ENCODE measurements around the gene SLC25A29. TPM values are rescaled to one million over a fixed set of nuclear protein-coding genes. Genes with fewer than 3 reads are reported as not detected.
"Not testable (repeated sequence)": the region's sequence is repeated elsewhere in the genome, so short reads cannot be mapped to it uniquely, and the experiment has no call there.

Gene SLC25A29
- total and polyA plus RNA-seq, 8 donors = 56.0 to 105 (median 80.5) TPM

- Histone ChIP-seq H3K9me3 (no peaks in the 10 kb centered on the region), H3K36me3 (no peaks in the 10 kb centered on the region), H3K4me3 (no peak overlapping the region), H3K27me3 (no peaks in the 10 kb centered on the region), H3K27ac (no peak overlapping the region), H3K4me1 (peaks cover 12 to 27% of the 10 kb centered on the region in 2 donors)
- no peak for TF ChIP-seq CTCF (IDR thresholded peaks at IDR 0.05)
- intact Hi-C loops (cut with DNase I) = no loop called here
- no peak for DNase-seq
- ATAC-seq = no peak
Observed at GRCh38 chr14:100317389-100317788, 11.1 kb upstream of the SLC25A29 start.

- ATAC-seq = no peak
- Histone ChIP-seq H3K4me1 (peaks cover 12 to 34% of the 10 kb centered on the region in 2 donors), H3K27ac (no peak overlapping the region), H3K4me3 (no peak overlapping the region), H3K36me3 (no peaks in the 10 kb centered on the region), H3K9me3 (no peaks in the 10 kb centered on the region), H3K27me3 (no peaks in the 10 kb centered on the region)
- TF ChIP-seq CTCF (IDR thresholded peaks at IDR 0.05) = no peak
- DNase-seq = no peak
- intact Hi-C loops (cut with DNase I) = no loop called here
Observed at GRCh38 chr14:100314724-100315123, 8.5 kb upstream of the SLC25A29 start.

DNA sequence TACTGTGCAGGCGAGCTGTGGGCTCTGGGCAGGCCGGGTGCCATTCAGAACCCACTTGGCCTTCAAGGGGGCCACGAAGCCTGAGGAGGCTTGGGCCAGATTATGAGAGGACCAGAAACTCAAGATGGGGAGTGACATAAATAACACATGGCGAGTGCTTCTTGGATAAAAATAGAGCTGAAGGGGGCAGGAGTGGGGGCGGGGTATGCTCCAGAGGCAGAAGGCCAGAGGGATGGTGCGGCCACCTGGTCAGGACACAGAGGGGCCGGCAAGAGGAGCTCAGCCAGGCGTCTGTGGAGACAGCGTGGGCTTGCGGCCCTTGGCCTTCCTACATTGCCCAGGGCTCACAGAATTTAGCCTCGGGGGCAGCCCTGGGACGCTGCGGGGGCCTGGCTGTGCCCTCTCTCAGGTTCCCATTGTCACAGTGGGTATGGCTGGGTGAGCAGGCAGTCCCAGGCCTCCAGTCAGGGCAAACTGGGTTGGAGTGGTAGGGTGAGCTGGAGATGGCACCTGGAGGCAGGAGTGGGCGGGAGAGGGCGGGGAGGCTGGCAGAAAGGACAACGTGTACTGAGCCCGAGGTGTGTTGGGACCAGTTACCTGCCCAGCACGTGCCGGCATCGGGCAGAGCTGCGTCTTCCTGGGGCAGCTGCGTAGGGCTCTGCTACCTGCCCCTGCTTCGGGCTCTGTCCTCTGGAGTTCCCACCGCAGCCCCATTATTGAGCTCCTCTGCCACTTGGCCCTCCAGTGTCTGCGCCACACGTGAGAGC is 7.4 kb upstream of the SLC25A29 start:
- Histone ChIP-seq H3K27ac (no peak overlapping the region), H3K4me1 (peaks cover 12 to 42% of the 10 kb centered on the region in 2 donors), H3K9me3 (no peaks in the 10 kb centered on the region), H3K36me3 (no peaks in the 10 kb centered on the region), H3K4me3 (no peak overlapping the region), H3K27me3 (no peaks in the 10 kb centered on the region)
- ATAC-seq (peak; percentile 2), DNase-seq (no peak)
- intact Hi-C loops (cut with DNase I) = no loop called here
- no peak for TF ChIP-seq CTCF (IDR thresholded peaks at IDR 0.05)

- H3K4me3 ChIP-seq = no peak overlapping the region
- H3K36me3 ChIP-seq = no peaks in the 10 kb centered on the region
- peaks cover 12 to 42% of the 10 kb centered on the region in 2 donors for H3K4me1 ChIP-seq
- no peaks in the 10 kb centered on the region for H3K27me3 ChIP-seq
- TF ChIP-seq CTCF (IDR thresholded peaks at IDR 0.05) = no peak
- intact Hi-C loops (cut with DNase I) = no loop called here
- H3K9me3 ChIP-seq = no peaks in the 10 kb centered on the region
- DNase-seq (no peak), ATAC-seq (peak; percentile 6)
- no peak overlapping the region for H3K27ac ChIP-seq
Observed at GRCh38 chr14:100312877-100313400, 6.7 kb upstream of the SLC25A29 start.

- H3K27ac ChIP-seq; DNase-seq; H3K36me3 ChIP-seq; H3K9me3 ChIP-seq; H3K4me3 ChIP-seq; intact Hi-C loops (cut with DNase I); H3K27me3 ChIP-seq: not testable (repeated sequence)
- peak; percentile 25 for ATAC-seq
- H3K4me1 ChIP-seq = peaks cover 14 to 42% of the 10 kb centered on the region in 2 donors
Observed at GRCh38 chr14:100312110-100312876, 6.0 kb upstream of the SLC25A29 start.

Measured in left lung (tissue), 10 donors.